ENCODE data around the gene HPS1. TPM values are rescaled to one million over a fixed set of nuclear protein-coding genes. Genes with fewer than 3 reads are reported as not detected.

The HPS1 gene
- total RNA-seq, 4 donors from 2014 or later = 46.1 to 88.2 (median 63.0) TPM

- TF ChIP-seq, protein P1, sequence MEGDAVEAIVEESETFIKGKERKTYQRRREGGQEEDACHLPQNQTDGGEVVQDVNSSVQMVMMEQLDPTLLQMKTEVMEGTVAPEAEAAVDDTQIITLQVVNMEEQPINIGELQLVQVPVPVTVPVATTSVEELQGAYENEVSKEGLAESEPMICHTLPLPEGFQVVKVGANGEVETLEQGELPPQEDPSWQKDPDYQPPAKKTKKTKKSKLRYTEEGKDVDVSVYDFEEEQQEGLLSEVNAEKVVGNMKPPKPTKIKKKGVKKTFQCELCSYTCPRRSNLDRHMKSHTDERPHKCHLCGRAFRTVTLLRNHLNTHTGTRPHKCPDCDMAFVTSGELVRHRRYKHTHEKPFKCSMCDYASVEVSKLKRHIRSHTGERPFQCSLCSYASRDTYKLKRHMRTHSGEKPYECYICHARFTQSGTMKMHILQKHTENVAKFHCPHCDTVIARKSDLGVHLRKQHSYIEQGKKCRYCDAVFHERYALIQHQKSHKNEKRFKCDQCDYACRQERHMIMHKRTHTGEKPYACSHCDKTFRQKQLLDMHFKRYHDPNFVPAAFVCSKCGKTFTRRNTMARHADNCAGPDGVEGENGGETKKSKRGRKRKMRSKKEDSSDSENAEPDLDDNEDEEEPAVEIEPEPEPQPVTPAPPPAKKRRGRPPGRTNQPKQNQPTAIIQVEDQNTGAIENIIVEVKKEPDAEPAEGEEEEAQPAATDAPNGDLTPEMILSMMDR (IDR thresholded peaks at IDR 0.05; ENCODE audit: low read depth) = no peak
Observed at GRCh38 chr10:98403812-98404504, 42.8 kb downstream of the HPS1 start.

DNA sequence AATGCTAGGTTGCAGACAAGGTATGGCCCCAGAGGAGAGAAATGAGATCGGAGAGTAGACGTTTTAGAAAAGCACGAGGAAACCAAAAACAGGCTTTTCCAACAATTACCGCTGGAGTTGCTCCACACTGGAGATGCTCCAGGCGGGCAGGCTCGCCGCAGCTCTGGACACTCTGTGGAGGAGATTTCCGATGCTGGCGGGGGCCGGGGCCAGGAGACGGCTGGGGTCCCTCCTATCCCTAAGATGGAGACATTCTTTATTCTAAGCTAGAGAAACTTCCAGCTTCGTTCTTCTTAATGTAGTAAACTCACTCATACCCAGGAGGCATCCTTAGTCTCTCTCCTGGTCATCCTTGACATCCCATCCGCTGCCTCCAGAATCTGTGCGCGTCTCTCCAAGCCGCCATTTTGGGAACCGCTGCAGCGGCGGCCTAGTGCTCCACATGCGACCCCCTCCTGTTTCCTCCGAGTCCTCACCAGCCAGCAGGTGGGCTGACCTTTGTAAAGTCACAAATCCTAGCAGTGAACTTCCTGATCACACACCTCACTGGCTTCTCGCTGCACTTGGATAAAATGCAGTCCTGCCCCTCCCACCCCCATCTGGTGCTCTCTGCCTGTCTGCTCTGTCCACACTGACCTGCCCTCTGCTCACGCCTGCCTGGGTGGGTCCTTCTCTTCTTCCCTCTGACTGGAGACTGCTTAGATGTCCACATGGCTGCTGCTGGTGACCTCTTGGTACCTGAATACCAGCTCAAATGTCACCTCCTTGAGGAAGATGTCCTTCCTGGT is 43.6 kb downstream of the HPS1 start:
- TF ChIP-seq, protein P1 (IDR thresholded peaks at IDR 0.05; ENCODE audit: low read depth) = no peak

DNA sequence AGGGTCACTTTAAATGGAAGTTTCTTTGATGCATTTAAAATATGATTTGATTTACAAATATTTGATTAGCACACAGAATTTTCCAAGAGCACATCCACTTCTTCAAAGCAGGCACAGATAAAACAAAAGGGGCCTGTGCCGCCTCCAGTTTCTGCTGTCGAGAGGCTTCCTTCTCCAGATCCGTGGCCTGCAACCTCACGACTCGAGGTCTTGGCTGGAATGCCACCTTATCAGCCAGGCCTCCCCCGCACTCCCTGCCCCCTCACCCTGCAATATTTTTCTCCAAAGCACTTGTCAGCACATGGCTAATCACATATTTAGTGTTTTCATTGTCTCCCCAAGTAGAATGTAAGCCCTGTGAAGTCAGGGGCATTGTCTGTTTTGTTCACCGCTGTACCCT is 44.3 kb downstream of the HPS1 start:
- TF ChIP-seq, protein P1 (IDR thresholded peaks at IDR 0.05; ENCODE audit: low read depth) = no peak

DNA sequence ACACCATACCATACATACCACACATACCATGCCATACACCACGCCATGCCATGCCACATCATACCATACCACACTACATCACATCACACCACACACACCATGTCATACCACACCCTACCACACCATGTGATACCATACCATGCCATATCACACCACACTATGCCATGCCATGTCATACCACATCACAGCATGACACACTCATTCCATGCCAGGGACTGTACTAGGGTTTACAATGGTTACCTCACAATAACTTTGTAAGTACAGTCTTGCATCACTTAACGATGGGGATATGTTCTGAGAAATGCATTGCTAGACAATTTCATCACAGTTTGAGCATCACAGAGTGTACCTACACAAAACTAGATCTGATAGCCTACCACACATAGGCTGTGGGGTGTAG is 46.3 kb downstream of the HPS1 start:
- TF ChIP-seq, protein P1 (IDR thresholded peaks at IDR 0.05; ENCODE audit: low read depth) = no peak

GRCh38 chr10:98399784-98400183 is 47.0 kb downstream of the HPS1 start:
- TF ChIP-seq, protein P1 (IDR thresholded peaks at IDR 0.05; ENCODE audit: low read depth) = no peak

GRCh38 chr10:98397089-98397600 is 49.6 kb downstream of the HPS1 start:
- TF ChIP-seq, protein P1 (IDR thresholded peaks at IDR 0.05; ENCODE audit: low read depth) = no peak

Measured in subcutaneous adipose tissue (tissue), 4 donors.